Activated CD8-positive, alpha-beta memory T cell treated with anti-CD3 and anti-CD28 coated beads, Interleukin-2, amount 50 U/mL, for 48 hours (primary cell): ENCODE measurements around the gene DHX38.

Source experiments
- DNase-seq: peaks from one replicate; pipeline ENCODE4 v3.0.0-alpha.2; 2020

Gene DHX38

DNA sequence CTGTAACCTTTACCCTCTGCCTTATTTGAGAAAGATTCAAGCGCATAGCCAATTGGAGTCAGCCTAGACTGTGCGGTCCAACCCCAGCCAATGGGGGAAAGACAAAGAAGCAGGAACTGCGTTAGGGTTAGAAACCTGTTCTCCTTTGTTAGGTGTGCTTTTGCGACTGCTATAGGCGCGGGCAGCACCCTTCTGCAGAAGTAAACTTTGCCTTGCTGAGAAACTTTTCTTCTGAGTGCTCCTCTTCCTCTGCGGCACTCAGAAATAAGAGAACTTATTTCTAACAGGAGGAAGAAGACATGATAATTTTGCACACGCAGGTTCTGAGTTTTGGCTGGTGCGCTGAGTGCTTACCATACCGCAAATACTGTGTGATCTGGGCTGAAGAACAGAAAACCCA is 9.2 kb upstream of the DHX38 start:
- DNase-seq = no peak

DNA sequence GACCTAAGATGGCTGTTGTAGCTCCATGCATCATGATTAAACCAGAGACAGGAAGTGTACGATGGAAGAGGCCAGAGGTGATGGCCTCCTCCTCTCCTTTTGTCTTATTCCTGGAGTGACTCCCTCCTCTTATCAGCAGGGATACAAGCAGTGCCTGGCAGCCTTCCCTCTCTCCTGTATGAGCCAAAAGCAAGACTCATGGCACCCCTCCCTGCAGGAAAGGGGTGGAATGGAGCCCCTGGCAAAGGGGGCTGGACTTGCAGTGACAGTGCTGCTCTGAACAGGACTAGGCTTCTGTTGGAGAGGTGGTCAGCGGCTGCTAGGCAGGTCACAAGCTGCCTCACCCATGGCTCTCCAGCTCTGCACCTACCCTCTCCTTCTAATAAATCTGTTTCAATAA is 8.6 kb upstream of the DHX38 start:
- DNase-seq = no peak

DNA sequence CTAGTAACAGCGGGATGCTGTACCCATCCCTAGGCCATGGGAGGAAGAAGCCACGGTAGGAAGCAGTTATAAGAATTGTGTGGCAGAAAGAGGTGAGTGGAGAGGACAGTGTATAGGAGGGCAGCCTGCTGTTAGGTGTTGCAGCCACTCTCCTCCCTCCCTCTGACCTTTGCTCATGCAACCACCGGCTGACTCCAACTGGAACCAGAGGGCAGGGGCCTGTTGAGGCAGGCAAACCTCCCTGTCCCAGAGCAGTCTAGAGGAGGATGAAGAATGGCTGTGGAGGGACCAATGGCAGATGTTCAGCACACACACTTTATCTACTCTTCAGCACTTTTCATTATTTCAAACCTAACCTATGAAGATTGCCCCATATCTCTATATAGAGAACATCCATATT is 2.4 kb upstream of the DHX38 start:
- DNase-seq = no peak

DNA sequence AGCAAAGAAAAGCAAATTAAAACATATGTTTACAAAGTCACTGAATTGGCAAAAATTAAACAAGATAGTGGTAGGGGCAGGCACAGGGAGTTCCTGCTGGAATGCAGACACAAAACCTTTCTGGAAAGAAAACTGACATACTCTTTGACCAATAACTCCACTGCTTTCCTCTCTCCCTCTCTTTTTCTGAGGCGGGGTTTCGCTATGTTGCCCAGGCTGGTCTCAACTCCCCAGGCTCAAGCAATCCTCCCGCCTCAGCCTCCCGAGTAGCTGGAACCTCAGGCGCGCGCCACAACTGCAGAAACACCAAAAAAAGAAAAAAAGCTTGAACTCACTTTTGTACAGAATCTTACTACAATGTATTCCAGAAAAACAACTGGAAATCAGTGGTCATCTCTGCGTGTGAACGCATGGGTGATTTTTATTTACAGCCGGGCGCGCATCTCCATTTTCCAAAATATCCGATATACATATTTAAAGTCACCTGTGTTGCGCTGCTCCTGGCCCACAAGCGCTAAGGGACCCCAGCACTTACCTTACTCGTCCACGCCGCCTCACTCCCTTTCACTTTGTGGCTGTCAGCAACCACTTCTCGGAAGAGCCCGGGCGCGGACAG is 707 bp upstream of the DHX38 start:
- no peak for DNase-seq

DNA sequence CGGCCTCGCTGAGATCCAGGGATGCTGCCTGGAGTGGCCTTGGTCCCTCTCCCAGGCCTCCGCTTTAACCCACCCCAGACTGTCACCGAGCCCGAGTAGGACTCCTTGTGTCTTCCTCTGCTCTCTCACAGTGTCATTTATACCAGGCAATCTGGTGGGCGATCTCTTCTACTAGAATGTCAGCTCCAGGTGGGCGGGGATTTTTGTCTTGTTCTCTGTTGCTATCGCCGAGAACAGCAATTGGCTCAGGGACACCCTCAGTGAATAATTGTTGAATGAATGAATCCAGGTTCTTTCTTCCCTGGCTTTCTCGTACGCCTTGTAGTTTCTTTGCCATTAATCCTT is 591 bp downstream of the DHX38 start:
- DNase-seq = no peak

DNA sequence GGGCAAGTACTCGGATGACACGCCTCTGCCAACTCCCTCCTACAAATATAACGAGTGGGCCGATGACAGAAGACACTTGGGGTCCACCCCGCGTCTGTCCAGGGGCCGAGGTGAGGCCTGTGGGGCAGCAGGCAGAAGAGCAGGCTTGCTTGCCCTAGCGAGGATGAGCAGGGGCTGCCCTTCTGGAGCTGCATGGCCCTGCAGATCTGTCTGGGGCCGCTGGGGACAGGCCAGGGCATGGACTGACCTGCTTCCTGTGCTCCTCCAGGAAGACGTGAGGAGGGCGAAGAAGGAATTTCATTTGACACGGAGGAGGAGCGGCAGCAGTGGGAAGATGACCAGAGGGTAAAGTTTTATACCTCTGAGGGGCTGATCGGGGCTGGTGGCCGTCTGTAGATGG is 5.3 kb downstream of the DHX38 start:
- no peak for DNase-seq

DNA sequence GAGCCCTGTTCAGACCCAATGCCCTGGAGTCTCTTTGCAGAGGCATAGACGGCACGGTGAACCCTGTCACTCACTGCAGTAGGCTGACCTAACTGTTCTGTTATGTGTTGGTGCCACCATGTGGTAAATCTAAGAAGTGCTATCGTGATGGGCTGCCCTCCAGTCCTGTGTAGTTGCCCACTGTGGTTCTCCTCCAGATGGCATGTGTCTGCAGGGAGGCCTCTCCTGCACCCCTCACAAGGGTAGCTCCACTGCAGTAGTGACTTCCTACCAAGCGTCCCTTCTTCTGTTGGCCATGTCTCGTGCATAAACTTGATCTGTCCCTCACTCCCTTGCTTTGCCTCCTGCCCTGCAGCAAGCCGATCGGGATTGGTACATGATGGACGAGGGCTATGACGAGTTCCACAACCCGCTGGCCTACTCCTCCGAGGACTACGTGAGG is 5.8 kb downstream of the DHX38 start:
- DNase-seq = peak; percentile 62

DNA sequence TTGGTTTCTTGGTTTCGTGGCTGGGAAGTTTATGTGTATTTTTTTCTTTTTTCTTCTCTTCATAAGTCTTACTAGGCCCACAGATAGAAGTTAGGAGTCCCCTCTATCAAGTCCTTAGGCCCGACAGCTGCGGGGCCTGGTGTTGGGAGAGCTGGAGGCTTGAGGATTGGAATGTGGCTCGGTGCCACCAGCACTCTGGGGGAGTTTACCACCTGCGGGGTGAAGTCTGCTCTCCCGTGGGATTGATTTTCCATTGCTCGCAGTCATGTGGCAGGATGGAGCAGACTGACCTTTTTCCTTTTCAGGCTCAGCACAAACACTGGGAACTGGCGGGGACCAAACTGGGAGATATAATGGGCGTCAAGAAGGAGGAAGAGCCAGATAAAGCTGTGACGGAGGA is 7.5 kb downstream of the DHX38 start:
- DNase-seq = no peak

DNA sequence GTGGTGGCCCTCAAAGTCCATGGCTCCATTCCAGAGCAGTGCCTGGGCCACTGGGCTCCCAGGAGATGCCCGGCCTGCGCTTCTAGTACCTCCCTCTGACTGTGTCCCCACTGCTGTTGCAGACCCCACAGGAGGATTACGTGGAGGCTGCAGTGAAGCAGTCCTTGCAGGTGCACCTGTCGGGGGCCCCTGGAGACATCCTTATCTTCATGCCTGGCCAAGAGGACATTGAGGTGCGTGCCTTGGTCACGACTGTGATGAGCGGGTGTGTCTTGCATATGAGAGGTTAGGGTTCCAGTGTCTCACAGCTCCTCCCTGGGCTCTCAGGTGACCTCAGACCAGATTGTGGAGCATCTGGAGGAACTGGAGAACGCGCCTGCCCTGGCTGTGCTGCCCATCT is 11.3 kb downstream of the DHX38 start:
- DNase-seq = no peak

DNA sequence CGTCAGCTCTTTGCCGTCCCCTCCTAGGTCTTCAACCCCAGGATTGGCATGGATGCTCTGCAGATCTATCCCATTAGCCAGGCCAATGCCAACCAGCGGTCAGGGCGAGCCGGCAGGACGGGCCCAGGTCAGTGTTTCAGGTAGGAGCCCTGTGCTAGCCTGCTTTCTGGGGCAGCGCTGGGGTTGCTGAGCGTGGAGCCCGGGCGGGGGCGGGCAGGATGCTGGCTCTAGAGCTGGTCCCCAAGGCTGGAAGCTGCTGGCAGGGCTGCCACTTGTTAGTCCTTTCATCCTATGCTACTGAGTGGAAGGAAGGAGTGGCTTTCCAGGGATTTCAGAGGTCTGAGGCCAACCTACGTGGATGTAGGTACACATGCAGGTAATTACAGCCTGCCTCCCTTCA is 12.3 kb downstream of the DHX38 start:
- DNase-seq = no peak

DNA sequence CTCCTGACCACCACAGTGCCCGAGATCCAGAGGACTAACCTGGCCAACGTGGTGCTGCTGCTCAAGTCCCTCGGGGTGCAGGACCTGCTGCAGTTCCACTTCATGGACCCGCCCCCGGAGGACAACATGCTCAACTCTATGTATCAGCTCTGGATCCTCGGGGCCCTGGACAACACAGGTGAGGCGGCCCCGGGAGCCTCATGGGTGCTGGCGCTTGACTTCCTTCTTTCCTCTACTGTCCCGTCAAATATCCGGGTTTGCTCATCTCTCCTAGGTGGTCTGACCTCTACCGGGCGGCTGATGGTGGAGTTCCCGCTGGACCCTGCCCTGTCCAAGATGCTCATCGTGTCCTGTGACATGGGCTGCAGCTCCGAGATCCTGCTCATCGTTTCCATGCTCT is 13.7 kb downstream of the DHX38 start:
- peak; percentile 26 for DNase-seq

DNA sequence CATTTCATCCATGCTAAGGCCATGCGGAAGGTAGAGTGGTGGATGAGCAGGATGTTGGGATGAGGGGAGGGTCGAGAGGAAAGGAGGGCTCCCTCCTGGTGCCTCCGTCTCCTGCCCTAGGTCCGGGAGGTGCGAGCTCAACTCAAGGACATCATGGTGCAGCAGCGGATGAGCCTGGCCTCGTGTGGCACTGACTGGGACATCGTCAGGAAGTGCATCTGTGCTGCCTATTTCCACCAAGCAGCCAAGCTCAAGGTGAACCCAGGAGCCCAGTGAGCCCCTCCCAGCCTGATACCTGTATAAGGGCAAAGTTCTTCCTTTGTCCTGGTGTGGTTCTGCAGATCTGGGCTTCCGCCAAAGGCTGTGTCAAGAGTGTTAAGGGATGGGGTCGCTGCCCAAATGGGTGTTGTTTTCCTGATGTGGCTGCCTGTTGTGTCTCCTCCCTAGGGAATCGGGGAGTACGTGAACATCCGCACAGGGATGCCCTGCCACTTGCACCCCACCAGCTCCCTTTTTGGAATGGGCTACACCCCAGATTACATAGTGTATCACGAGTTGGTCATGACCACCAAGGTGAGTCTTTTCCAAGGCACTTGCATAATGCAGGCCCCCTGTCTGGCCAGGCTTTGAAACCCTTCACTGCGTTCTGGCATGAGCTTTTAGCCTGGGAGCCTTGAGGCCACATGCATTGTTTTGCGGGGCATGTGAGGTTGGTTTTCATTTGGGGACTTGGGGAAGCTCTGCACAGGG is 14.9 kb downstream of the DHX38 start:
- DNase-seq = peak; percentile 44

DNA sequence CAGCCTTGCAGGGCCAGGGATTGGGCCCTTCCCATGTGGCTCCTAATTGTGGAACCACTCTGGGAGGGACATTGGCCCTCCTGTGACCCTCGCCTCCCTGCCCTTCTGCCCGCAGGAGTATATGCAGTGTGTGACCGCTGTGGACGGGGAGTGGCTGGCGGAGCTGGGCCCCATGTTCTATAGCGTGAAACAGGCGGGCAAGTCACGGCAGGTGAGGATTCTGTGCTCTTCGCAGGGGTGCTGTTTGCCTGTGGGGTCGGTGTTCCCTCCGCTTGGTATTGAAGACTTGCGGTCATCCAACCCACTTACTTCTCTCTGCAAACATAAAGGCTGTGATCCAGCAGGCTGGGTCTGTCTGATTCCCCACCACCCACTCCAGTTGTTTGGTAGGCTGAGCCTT is 15.7 kb downstream of the DHX38 start:
- DNase-seq = peak; percentile 33

DNA sequence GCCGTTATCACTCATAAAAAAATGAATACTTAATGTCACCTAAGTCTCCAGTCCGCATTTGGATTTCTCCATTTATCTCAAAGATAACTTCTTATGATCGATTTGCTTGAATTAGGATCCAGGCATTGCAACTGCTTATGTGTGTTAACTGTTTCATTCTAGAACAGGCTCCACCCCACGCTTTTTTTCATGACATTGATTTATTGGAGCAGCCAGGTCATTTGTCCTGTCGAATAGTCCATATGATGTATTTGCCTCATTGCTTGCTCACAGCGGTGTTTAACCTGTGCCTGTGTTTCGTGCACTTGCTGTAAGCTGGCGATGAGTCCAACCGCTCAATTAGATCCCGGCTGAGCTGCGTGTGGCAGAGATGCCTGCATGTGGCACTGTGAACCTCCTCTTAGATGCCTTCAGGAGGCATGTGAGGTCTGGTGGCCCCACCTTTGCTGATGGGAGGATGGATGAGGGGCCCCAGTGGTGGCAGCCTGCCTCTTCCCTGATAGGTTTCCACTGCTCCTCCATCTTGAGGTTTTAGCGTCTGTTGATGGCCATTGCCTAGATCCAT is 16.4 kb downstream of the DHX38 start:
- DNase-seq = peak; percentile 29

DNA sequence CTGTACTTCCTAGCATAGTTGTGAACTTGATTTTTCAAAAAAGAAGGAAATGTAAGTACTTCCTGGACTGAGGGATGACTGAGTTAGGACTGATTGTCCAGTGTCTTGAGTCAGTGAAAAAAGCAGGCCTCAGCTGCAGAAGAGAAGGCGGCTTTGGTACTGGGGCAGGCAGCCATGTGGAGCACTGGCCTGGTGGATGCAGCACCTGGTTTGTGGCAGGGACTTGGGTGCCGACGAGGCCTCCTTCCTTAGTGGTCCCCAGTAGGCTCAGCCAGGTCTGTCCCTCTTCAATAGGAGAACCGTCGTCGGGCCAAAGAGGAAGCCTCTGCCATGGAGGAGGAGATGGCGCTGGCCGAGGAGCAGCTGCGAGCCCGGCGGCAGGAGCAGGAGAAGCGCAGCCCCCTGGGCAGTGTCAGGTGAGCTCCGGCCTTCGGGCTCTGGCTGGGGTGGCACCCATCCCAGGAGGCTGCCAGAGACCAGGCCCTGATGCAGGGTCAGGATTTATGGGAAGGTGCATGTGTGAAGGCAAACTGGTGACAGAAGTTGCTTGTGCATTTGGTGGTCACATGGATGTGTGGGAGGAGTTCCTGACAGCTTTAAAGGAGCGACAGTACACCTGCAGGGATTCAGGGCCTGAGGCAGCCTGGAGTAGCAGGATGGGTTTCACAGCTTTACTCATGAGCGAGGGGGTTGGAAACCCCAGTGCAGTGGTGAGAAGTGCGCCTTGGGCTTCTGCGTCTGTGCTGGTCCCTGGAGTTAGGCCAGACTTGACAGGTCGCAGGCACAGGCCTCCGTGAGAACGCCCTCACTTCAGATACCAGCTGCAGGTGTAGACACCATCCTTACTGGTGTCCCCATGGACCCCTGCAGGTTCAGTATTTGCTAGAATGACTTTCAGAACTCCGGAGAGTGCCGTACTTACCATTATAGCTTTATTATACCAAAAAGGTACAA is 17.3 kb downstream of the DHX38 start:
- DNase-seq = no peak

DNA sequence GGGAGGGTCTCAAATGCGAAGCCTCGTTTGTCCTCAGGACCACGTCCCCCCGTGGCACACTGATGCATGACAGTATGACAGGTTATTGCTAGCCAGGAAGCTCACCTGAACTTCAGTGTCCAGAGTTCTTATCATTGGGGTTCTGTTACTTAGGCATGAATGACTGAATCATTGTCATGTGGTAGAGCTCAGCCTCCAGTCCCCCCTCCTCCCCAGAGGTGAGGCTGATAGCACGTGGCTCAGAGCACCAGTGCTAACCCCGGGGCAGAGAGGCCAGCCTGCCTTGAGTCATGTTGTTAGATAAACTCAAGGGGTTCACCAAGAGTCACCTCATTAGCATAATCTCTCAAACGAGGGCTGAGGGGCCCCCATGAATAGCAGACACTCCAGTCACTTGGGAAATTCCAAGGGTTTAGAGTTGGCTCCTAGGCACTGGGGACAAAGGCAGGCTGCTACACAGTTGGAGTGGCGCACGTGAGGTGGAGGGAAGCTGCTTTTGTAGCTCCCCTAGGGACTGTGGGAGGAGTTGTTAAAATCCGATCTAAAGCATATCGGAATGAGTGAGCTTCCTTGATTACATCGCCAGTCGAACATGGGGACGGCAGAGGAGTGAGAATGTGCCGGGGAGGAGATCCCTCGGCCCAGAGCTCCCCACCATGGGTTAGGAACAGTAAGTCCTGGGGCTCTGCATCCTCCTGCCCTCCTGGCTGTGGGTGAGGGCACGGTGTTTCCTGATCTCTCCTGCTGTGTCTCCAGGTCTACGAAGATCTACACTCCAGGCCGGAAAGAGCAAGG is 18.2 kb downstream of the DHX38 start:
- no peak for DNase-seq

DNA sequence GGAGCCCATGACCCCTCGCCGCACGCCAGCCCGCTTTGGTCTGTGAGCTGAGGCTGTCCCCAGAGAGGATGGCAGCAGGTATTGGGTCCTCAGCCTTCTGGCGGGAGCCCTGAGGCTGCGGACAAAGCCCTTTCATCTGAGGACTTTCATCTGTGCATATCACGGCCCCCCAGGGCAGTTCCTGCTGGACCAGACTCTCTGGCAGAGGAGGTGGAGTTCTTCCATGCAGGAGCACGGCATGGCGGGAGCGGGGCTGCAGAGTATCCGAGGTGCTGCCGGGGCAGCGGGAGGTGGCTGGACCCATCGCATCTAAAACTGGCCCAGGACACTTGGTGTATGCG is 18.8 kb downstream of the DHX38 start:
- peak; percentile 45 for DNase-seq

DNA sequence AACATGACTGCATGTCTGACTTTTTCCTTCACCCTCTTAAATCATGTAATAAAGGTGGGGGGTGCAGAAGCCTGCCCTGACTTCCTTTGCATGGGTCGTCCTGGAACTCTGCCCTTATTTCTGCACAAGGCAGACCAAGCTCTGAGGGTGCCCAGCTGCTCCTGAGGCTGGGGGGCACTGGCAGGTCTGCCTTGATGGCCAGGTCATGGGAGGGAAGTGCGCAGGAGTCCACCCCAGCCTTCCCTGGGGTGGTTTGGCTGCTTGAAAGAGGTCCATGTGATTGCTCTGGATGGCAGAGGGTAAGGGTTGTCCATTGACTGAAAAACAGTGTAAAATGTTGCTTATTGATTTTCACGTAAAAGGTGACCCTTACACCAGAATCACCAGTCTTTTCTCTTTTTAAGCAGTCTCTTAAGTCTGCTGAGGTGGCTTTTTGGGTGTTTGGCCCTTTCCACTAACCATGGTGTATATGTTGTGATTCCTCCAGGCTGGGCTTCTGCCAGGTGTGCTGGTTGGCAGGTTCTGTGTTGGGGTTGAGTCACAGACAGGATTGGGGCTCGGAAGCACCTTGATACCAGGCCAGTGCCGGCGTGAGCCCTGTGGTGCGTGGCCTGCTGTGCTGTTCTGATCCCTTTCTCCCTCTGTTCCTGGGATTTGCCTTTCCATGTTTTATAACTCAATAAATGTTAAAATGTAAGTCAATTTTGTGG is 19.4 kb downstream of the DHX38 start:
- DNase-seq = peak; percentile 42

DNA sequence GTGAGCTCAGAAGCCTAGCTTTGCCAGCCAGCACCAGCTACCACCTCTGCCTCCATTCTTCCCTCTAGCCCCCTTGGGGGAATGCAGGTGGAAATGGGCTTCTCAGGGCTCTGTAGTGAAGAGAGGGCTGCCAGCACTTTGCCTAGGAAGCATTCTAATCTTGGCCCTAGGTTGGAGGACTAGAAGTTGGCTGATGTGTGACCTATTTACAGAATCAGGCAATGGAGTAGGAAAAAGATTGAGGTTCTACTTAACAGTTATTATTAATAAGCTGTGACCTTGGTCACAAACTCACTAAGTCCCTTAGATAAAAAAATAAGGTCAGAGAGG is 19.9 kb downstream of the DHX38 start:
- no peak for DNase-seq

DNA sequence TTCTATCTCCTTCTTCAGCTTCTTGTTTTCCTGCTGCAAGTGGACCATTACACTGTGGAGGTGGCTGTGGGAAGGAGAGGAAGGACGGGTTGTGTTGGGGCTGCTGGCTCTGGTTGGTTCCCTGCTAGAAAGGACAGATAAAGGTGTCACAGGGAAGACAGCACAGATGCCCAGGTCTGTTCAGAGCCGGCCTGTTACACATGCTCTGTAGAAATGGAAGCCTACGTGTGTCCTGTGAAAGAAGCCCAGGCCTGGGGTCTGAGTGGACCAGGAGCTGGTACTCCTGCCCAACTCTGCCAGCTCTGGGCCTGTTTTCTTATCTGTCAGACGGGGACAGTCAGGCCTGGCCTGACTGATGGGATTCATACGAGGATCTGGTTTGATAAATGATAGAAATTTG is 26.4 kb downstream of the DHX38 start:
- no peak for DNase-seq

DNA sequence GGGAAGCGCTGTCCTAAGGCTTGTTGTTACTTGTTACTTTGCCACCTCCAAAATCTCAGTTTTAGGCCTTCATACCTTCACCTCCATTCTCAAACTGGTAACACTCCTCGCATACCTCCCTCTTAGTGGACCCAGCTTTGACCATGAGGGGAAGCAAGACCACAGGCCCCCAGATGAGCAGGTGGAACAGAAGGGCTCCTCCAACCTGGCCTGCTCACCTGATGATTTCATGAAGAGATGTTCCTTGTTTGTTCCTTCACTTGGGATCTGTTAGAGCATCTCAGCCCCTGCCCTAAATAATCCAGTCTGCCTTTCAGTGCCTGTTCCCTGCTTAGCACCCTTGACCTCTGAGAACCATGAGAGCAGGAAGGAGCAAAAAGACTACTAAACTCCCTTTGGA is 28.7 kb downstream of the DHX38 start:
- DNase-seq = no peak

DNA sequence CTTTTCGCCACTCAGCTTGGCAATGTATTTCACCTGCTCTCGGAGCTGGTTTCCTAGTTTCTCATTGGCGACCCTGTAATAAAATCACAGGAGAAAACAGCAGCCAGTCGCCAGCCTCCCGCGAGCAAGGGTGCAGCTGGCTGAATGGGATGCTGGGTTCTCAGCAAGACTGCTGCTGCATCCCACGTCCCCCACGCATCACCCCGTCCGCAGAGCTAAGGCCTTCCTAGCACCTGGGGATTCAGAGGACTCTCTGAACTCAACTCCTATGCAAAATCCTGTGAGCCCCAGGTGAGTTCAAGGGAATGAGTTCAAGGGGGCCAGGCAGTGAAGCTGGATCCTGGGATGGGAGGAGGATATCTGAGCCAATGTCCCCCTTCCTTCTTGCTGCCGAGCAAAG is 29.3 kb downstream of the DHX38 start:
- DNase-seq = no peak
